Bronchial smooth muscle cell (primary cell): Measurements from ENCODE around the gene OLFM4. TPM values are rescaled to one million over a fixed set of nuclear protein-coding genes. Genes with fewer than 3 reads are reported as not detected.

Experiments used
- total RNA-seq: library from RNA; depleted of rRNA; stranded (reverse); fragments of >200 nt; gene quantifications from 2 replicates; pipeline ENCODE4 v1.2.1, GENCODE V29; 2014

OLFM4 gene, protein sequence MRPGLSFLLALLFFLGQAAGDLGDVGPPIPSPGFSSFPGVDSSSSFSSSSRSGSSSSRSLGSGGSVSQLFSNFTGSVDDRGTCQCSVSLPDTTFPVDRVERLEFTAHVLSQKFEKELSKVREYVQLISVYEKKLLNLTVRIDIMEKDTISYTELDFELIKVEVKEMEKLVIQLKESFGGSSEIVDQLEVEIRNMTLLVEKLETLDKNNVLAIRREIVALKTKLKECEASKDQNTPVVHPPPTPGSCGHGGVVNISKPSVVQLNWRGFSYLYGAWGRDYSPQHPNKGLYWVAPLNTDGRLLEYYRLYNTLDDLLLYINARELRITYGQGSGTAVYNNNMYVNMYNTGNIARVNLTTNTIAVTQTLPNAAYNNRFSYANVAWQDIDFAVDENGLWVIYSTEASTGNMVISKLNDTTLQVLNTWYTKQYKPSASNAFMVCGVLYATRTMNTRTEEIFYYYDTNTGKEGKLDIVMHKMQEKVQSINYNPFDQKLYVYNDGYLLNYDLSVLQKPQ
- not detected in 2 replicates for total RNA-seq

DNA sequence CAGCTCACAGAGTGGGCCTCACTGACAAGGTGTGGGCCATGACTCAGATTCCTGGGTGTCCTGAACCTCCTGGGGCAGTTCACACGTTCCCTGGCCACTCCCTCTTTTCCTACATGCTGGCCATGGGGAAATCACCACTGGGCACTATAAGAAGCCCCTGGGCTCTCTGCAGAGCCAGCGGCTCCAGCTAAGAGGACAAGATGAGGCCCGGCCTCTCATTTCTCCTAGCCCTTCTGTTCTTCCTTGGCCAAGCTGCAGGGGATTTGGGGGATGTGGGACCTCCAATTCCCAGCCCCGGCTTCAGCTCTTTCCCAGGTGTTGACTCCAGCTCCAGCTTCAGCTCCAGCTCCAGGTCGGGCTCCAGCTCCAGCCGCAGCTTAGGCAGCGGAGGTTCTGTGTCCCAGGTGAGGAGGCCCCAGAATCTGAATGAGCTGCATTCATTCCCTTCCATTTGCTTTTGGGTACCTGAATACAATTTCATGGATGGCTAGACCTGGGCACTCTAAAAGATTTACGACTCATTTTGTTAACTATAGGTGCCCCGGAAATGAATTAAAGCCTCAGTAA, at the start of gene OLFM4:
TSS of gene OLFM4 (plus strand) at position 177 of the 567 bp plus-strand sequence. CDS start at position 201, 24 bp downstream.

Other genes starting within 250 kb of the OLFM4 start
- not detected in 2 replicates for gene PCDH8, start 180.2 kb upstream of the OLFM4 start, total RNA-seq